ENCODE measurements around the gene DRD1. TPM values are rescaled to one million over a fixed set of nuclear protein-coding genes. Genes with fewer than 3 reads are reported as not detected.
A peak's percentile ranks its signal among the peaks of the same experiment; 100 is the strongest.

DRD1 gene
- total RNA-seq, 1 donor from 2014 or later = 0.58 TPM

GRCh38 chr5:175479125-175479881, 35.3 kb upstream of the DRD1 start:
- no peak for DNase-seq
- Histone ChIP-seq H3K4me3 (peak overlapping the region; percentile 87), H3K4me1 (peaks cover 8% of the 10 kb centered on the region), H3K9me3 (no peaks in the 10 kb centered on the region), H3K27me3 (no peaks in the 10 kb centered on the region), H3K36me3 (no peaks in the 10 kb centered on the region), H3K27ac (peak overlapping the region; percentile 71)
- no peak for ATAC-seq
- TF ChIP-seq, protein P1, sequence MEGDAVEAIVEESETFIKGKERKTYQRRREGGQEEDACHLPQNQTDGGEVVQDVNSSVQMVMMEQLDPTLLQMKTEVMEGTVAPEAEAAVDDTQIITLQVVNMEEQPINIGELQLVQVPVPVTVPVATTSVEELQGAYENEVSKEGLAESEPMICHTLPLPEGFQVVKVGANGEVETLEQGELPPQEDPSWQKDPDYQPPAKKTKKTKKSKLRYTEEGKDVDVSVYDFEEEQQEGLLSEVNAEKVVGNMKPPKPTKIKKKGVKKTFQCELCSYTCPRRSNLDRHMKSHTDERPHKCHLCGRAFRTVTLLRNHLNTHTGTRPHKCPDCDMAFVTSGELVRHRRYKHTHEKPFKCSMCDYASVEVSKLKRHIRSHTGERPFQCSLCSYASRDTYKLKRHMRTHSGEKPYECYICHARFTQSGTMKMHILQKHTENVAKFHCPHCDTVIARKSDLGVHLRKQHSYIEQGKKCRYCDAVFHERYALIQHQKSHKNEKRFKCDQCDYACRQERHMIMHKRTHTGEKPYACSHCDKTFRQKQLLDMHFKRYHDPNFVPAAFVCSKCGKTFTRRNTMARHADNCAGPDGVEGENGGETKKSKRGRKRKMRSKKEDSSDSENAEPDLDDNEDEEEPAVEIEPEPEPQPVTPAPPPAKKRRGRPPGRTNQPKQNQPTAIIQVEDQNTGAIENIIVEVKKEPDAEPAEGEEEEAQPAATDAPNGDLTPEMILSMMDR (IDR thresholded peaks at IDR 0.05) = no peak
- intact Hi-C loops (cut with DNase I) = no loop called here

- DNase-seq (peak; percentile 88), ATAC-seq (peak; percentile 96)
- peaks cover 8% of the 10 kb centered on the region for H3K4me1 ChIP-seq
- no peaks in the 10 kb centered on the region for H3K9me3 ChIP-seq
- peak within 1 kb of the TSS; percentile 87 for H3K4me3 ChIP-seq
- TF ChIP-seq, protein P1 (IDR thresholded peaks at IDR 0.05) = no peak
- H3K27me3 ChIP-seq = no peaks in the 10 kb centered on the region
- H3K36me3 ChIP-seq = no peaks in the 10 kb centered on the region
- peak within 1 kb of the TSS; percentile 71 for H3K27ac ChIP-seq
- intact Hi-C loops (cut with DNase I) = no loop called here
These were observed 34.6 kb upstream of the DRD1 start, which contains the start of gene SFXN1 for GRCh38 chr5:175478384-175479124. Gene SFXN1, plus strand, starts transcription at chr5:175478560. Its CDS starts 13,544 bp downstream, at chr5:175492104.

DNA sequence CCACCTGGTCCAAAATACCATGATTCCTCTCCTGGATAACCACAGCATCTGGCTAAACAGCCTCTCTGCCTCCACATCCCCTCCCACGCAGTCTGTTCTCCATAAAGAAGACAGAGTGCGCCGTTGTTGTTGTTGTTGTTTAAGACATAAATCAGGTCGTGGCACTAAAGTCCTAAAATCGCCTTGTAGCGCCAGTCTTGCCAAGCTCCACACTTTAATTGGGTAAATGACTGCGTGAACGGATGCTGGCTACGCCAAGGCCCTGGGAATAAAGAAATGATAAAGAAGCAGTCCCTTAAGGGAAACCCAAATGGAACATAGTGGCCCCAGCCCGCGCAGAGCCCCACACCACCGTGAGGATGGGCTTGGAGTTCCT, 34.0 kb upstream of the DRD1 start:
- Histone ChIP-seq H3K4me1 (peaks cover 8% of the 10 kb centered on the region), H3K9me3 (no peaks in the 10 kb centered on the region), H3K27me3 (no peaks in the 10 kb centered on the region), H3K27ac (no peak overlapping the region), H3K4me3 (peak overlapping the region; percentile 87), H3K36me3 (no peaks in the 10 kb centered on the region)
- TF ChIP-seq, protein P1 (IDR thresholded peaks at IDR 0.05) = no peak
- intact Hi-C loops (cut with DNase I) = no loop called here
- DNase-seq (no peak), ATAC-seq (no peak)

- H3K9me3 ChIP-seq = no peaks in the 10 kb centered on the region
- TF ChIP-seq, protein P1 (IDR thresholded peaks at IDR 0.05) = no peak
- no peak overlapping the region for H3K4me3 ChIP-seq
- DNase-seq (no peak), ATAC-seq (no peak)
- peaks cover 8% of the 10 kb centered on the region for H3K4me1 ChIP-seq
- intact Hi-C loops (cut with DNase I) = no loop called here
- H3K36me3 ChIP-seq = no peaks in the 10 kb centered on the region
- H3K27ac ChIP-seq = no peak overlapping the region
- H3K27me3 ChIP-seq = no peaks in the 10 kb centered on the region
These were observed 33.5 kb upstream of the DRD1 start for GRCh38 chr5:175477440-175477839.

GRCh38 chr5:175475248-175475647, 31.3 kb upstream of the DRD1 start:
- DNase-seq = no peak
- TF ChIP-seq, protein P1 (IDR thresholded peaks at IDR 0.05) = no peak
- intact Hi-C loops (cut with DNase I) = no loop called here
- H3K27me3 ChIP-seq = no peaks in the 10 kb centered on the region
- ATAC-seq = no peak
- H3K27ac ChIP-seq = no peak overlapping the region
- no peaks in the 10 kb centered on the region for H3K36me3 ChIP-seq
- peaks cover 8% of the 10 kb centered on the region for H3K4me1 ChIP-seq
- H3K9me3 ChIP-seq = no peaks in the 10 kb centered on the region
- H3K4me3 ChIP-seq = no peak overlapping the region
